Kidney (tissue), 14 donors: ENCODE measurements around the gene CD79B. TPM values are rescaled to one million over a fixed set of nuclear protein-coding genes. Genes with fewer than 3 reads are reported as not detected.

Source experiments
- DNase-seq, 5 donors: peaks; one replicate each; pipeline ENCODE4 v3.0.0-alpha.2; 2013 to 2020
- FAIRE-seq: peaks from 2 replicates; lab custom pipeline; 2012; peaks lifted over from hg19 to GRCh38; lab: Jason Lieb, UNC
- H3K27ac ChIP-seq, 2 donors: one replicate each; pipeline ENCODE4 v1.7.0; 2013; ENCODE audit warnings: low read depth in 2 of 2, low read length in 2 of 2, inconsistent platforms in 1 of 2
- H3K27me3 ChIP-seq: one replicate; pipeline ENCODE4 v1.7.1; 2013; ENCODE audit warnings: low read length, inconsistent platforms; ENCODE audit not compliant: control insufficient read depth, insufficient read depth
- H3K36me3 ChIP-seq, 3 donors: one replicate each; pipeline versions ENCODE4 v1.7.0 to v1.7.1; 2013; ENCODE audit warnings: low read length in 3 of 3, control low read depth in 1 of 3, inconsistent platforms in 1 of 3; ENCODE audit not compliant: insufficient read depth in 3 of 3, control insufficient read depth in 2 of 3
- H3K4me1 ChIP-seq, 3 donors: one replicate each; pipeline versions ENCODE4 v1.7.0 to v1.7.1; 2013; ENCODE audit warnings: low read length in 3 of 3, inconsistent platforms in 1 of 3, low read depth in 1 of 3; ENCODE audit not compliant: control insufficient read depth in 2 of 3, insufficient read depth in 2 of 3
- H3K4me3 ChIP-seq, 3 donors: one replicate each; pipeline versions ENCODE4 v1.7.0 to v1.8.1; 2013; ENCODE audit warnings: low read length in 3 of 3, control low read depth in 1 of 3, inconsistent platforms in 1 of 3
- H3K9ac ChIP-seq, 3 donors: one replicate each; pipeline versions ENCODE4 v1.7.0 to v1.7.1; 2013; ENCODE audit warnings: low read length in 3 of 3, control low read depth in 1 of 3, inconsistent platforms in 1 of 3
- H3K9me3 ChIP-seq, 3 donors: one replicate each; pipeline versions ENCODE4 v1.7.0 to v1.7.1; 2013; ENCODE audit warnings: low read length in 3 of 3, control low read depth in 1 of 3, inconsistent platforms in 1 of 3; ENCODE audit not compliant: control insufficient read depth in 2 of 3, insufficient read depth in 1 of 3
- CTCF ChIP-seq: IDR thresholded peaks from 3 replicates; pipeline ENCODE4 v1.5.1; 2012; ENCODE audit warnings: mild to moderate bottlenecking, moderate library complexity, borderline replicate concordance; ENCODE audit not compliant: insufficient read depth; ENCODE audit errors: extremely low read depth
- intact Hi-C: fragments of 100-400 bp; cut with DNase I; formaldehyde crosslinking; loops from one replicate; pipeline ENCODE4 v1.11.1; 2022
- polyA plus RNA-seq: library from polyadenylated mRNA; stranded (reverse); fragments of 350-450 nt; fragmentation: Illumina TruSeq; extraction: RNeasy Lipid Tissue Mini Kit (QIAGEN cat#74804); gene quantifications from one replicate; pipeline ENCODE4 v1.2.3, GENCODE V29; 2014; ENCODE audit warnings: low read depth, low replicate concordance; ENCODE audit not compliant: insufficient read depth
- total RNA-seq: library from RNA; stranded (reverse); fragmentation: NEBNext Ultra II Directional; extraction: Animal tissue kit (Norgen Biotek cat#: 25700); gene quantifications from one replicate; pipeline ENCODE4 v1.2.1, GENCODE V29; 2021
- donor health status: control.
- donor health status: control.
- donor health status: control.
- donor health status: control.
- donor health status: control.
- donor health status: DM: yes; HTN: yes; CAD: no.
- donor health status: Normal renal cell carcinoma (clear cell type).

Gene CD79B
- total and polyA plus RNA-seq, 2 donors from 2014 or later: 5.2 to 11.4 TPM

- TF ChIP-seq CTCF: no peak
- H3K9me3 ChIP-seq: no peaks in the 10 kb centered on the region
- H3K4me3 ChIP-seq: no peak overlapping the region
- H3K27me3 ChIP-seq: no peaks in the 10 kb centered on the region
- no peak for DNase-seq
- H3K36me3 ChIP-seq: no peaks in the 10 kb centered on the region
- FAIRE-seq: no peak
- intact Hi-C loops: no loop called here
- H3K27ac ChIP-seq: no peak overlapping the region
- H3K9ac ChIP-seq: no peak overlapping the region
- H3K4me1 ChIP-seq: peaks cover 0 to 2% (median 0%) of the 10 kb centered on the region in 3 donors
Observed at GRCh38 chr17:63966646-63967264, 34.6 kb upstream of the CD79B start.

- no peak for FAIRE-seq
- peak overlapping the region; percentile 33 to 51 for H3K27ac ChIP-seq
- TF ChIP-seq CTCF: no peak
- no peaks in the 10 kb centered on the region for H3K36me3 ChIP-seq
- intact Hi-C loops: no loop called here
- peaks cover 0 to 6% (median 0%) of the 10 kb centered on the region in 3 donors for H3K4me1 ChIP-seq
- DNase-seq: peak in 1 of 5 donors; percentile 45
- H3K9ac ChIP-seq: no peak overlapping the region
- H3K27me3 ChIP-seq: no peaks in the 10 kb centered on the region
- no peaks in the 10 kb centered on the region for H3K9me3 ChIP-seq
- no peak overlapping the region for H3K4me3 ChIP-seq
Observed at GRCh38 chr17:63963123-63963522, 31.0 kb upstream of the CD79B start.

GRCh38 chr17:63962298-63962744, 30.2 kb upstream of the CD79B start:
- H3K4me1 ChIP-seq: peaks cover 0 to 6% (median 0%) of the 10 kb centered on the region in 3 donors
- no peak for DNase-seq
- H3K9ac ChIP-seq: no peak overlapping the region
- intact Hi-C loops: no loop called here
- no peak for FAIRE-seq
- no peaks in the 10 kb centered on the region for H3K36me3 ChIP-seq
- H3K4me3 ChIP-seq: no peak overlapping the region
- H3K9me3 ChIP-seq: no peaks in the 10 kb centered on the region
- H3K27ac ChIP-seq: peak overlapping the region in 1 of 2 donors; percentile 33
- no peak for TF ChIP-seq CTCF
- H3K27me3 ChIP-seq: no peaks in the 10 kb centered on the region
